ENCODE data around the gene ABCA3.
"Not testable (repeated sequence)": the region's sequence is repeated elsewhere in the genome, so short reads cannot be mapped to it uniquely, and the experiment has no call there.

The ABCA3 gene

GRCh38 chr16:2252806-2253148, 87.8 kb downstream of the ABCA3 start:
- no peak for DNase-seq

- peak; percentile 92 to 98 (median 95) for DNase-seq
Measured at GRCh38 chr16:2251296-2252111, 89.0 kb downstream of the ABCA3 start, which contains the start of gene ECI1. ECI1 (minus strand) TSS chr16:2251587; CDS start chr16:2251566, 21 bp downstream.

GRCh38 chr16:2250652-2251295, 89.8 kb downstream of the ABCA3 start:
- peak in 1 of 3 experiments; percentile 72 for DNase-seq

GRCh38 chr16:2246301-2246885, 94.1 kb downstream of the ABCA3 start:
- DNase-seq, result no peak

DNA sequence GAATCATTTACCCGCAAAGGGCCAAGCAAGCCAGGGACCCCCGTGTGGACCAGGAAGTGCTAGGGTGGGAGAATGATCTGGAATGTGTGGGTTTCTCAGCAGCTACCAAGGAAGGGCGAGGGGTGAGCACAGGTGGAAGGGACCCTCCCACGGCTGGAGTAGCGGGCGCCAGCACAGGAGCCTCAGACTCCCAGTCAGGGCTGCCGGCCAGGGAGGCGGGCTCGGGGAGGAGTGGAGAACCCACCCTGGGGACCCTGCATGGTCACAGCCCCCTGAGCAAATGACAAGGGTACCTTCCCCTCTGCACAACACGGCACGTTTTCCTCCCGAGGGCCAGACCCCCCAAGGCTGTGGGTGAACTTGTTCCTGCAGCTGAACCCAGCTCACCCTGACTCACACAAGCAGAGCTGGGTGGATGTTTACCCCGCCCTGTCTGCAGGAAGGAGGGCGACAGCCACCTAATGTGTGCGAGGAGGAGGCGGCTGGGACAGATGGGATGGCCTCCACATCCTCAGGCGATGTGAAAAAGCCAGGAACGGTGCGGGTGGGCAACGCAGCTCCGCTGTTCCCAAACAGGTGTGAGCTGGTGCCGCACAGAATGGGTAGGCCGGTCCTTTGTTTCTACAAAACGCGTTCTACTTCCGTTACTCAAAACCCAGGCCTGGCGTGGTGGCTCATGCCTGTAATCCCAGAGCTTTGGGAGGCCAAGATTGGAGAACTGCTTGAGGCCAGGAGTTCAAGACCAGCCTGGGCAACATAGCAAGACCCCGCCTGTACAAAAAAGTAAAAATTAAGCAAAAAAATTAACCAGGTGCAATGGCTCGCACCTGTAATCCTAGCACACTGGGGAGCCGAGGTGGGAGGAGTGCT, 95.4 kb downstream of the ABCA3 start:
- DNase-seq, result no peak

DNA sequence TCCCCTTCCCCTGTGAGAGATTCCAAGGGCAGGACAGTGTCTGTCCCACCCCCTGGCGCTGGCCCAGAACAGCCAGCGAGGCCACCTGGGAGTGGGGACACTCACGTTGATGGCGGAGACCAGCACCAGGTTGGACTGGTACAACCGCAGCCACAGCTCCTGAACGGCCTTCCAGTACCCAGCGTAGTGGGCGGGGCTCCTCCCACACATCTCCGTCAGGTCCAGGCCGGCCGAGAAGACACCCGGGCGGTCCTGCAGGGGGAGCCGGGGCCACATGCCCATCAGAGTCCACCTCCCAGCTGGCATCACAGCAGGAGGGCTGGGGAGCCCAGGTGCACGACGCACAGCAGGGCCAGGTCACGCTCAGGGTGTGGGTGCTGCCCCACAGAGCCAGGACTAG, 96.2 kb downstream of the ABCA3 start:
- DNase-seq, result peak in 1 of 3 experiments; percentile 29

DNA sequence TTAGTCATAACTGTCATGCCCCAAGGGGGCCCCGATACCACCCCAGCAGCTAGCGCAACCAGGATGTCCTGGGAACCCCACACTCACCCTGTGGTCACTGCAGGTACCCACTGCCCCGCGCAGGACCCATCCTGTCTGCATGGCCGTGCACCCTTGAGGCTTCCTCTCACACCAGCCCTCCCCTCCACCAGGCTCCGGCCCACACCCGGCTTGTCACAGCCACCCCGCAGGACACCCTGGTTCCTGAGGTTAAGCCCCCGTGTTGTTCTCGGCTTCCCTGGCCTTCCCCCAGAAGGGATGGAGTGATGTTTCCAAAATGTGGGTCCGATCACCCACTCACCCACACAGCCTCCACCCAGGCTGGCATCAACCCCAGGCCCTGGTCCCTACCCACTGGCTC, 96.7 kb downstream of the ABCA3 start:
- DNase-seq, result no peak

DNA sequence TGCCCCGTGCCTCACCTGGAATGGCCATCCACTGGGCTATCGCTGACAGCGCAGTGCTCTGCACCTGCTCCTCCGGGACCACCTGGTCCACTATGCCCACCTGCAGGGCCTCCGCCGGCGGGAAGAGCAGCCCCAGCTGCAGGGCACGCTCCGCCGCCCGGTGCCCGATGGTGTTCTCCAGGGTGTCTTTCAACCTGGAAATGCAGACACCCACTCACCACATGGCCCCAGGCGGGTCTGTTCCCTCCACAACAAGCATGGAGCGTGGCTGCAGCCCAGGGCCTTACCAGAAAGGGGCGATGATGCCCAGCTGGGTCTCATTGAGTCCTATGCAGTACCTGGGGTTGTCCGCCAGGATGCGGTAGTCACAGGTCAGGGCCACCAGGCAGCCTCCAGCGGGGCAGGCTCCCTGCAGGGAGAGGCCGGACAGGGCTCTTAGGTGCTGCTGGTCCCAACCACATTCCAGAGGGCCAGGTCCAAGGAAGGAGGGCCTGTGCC, 97.4 kb downstream of the ABCA3 start:
- no peak for DNase-seq

DNA sequence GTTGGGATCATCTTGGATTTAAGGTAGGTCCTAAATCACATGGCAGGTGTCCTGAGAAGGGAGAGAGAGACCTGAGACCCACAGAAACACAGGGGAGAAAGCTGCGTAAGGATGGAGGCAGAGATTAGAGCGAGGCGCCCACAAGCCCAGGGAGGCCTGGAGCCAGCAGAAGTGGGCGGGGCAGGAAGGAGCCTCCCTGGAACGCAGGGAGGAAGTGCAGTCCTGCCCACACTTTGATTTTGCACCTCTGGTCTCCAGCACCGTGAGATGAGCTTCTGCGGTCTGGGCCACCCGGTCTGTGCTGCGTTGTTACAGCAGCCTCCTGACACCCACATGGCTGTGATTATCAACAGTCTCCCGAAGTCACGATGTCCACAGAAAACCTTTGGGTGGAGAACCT, 97.9 kb downstream of the ABCA3 start:
- no peak for DNase-seq

DNA sequence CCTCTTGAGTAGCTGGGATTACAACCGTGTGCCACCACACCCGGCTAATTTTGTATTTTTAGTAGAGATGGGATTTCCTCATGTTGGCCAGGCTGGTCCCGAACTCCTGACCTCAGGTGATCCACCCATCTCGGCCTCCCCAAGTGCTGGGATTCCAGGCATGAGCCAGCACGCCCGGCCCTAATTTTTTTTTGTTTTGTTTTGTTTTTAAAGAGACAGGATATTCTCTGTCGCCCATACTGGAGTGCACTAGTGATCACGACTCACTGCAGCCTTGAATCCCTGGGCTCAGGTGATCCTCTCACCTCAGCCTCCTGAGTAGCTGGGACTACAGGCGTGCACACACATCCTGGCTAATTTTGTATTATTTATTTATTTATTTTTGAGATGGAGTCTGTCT, 100.2 kb downstream of the ABCA3 start:
- DNase-seq, result not testable (repeated sequence)

GRCh38 chr16:2238838-2239675, 101.5 kb downstream of the ABCA3 start:
- DNase-seq, result peak in 1 of 3 experiments; percentile 69

DNA sequence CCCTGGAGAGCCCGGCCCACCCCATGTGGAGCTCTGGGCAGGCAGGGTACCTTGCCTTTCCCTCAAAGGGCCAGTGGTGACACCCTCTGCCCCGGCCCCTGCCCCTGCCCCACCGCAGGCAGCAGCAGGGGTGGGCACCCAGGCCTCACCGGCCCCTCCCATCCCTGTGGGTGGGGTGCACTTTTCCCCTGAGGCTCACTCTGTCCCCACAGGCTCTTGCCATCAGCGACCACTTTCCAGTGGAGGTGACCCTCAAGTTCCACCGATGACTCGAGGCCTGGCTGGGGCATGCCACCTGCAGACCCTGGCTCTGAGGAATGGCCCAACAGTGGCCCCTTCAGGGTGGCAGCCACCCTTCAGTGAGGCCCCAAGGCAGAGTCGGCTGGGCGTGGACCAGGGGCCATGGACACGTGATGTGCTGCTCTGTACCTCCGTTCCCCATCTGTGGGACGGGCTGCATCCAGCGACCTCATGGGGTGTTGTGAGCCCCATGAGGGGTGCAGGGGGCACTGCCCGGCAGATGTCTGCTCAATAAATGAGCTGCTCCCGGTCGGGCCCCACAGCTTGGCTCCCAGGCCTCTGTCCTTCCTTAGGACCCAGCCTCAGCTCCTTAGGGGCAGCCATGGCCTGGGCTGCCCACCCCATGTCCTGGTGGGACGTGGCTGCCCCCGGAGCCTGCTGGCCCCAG, 102.2 kb downstream of the ABCA3 start:
- DNase-seq, result no peak

DNA sequence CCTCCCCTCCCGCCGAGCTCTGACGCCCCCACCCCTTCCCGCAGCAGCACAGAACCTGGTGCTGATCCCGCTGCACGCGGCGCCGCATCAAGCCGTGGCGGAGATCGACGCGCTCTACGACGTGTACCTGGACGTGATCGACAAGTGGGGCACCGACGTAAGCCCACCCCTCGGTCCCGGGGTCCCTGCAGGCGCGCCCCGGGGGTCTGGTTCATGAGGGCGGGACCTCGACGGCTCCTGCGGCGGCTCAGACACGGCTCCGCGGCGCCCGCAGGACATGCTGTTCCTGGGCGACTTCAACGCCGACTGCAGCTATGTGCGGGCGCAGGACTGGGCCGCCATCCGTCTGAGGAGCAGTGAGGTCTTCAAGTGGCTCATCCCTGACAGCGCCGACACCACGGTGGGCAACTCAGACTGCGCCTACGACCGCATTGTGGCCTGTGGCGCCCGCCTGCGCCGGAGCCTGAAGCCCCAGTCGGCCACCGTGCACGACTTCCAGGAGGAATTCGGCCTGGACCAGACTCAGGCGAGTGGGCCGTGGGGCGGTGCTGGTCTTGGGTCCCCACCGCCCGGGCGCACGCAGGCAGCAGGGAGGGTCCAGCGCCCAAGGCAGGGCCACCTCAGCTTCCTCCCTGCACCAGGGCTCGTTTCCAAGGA, 102.9 kb downstream of the ABCA3 start:
- no peak for DNase-seq

DNA sequence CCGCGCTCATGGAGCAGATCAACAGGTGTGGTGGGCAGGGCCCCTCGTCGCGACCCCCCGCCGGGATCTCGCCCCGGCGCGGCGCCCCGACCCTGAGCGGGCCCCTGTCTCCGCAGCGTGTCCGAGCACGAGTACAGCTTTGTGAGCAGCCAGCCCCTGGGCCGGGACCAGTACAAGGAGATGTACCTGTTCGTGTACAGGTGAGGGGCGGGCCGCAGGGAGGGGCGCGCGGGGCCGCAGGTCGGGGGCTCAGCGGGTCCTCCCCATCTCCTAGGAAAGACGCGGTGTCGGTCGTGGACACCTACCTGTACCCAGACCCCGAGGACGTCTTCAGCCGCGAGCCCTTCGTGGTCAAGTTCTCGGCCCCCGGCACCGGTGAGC, 103.4 kb downstream of the ABCA3 start:
- DNase-seq, result no peak

DNA sequence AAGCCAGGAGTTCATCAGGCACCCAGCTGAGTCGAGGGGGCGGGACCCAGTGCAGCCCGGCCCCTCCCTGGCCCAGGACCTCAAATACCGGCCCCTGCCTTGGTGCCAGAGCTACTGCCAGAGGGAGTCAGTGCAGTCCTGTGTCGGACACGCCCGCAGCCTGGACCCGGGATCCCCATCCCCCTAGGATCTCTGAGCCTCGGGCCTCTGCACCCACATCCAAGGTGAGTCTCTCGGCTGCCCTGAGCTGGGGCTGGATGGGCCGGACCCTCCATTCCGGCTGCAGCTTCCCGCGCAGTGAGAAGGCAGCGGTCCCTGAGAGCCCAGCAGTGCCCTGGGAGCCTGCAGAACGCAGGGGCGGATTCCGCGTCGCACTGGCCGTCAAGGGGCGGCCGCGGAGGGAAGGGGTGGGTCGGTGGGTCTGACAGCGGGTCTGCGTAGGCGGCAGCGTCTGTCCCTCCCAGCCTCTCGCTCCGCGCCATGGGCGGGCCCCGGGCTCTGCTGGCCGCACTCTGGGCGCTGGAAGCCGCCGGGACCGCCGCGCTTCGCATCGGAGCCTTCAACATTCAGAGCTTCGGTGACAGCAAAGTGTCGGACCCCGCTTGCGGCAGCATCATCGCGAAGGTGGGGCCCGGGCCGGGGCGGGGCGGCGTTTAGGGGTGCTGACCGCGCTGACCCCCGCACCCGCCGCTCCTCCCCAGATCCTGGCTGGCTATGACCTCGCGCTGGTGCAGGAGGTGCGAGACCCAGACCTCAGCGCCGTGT, 104.0 kb downstream of the ABCA3 start, which contains the start of gene DNASE1L2:
TSS of gene DNASE1L2 (plus strand) at position 108 of the 765 bp plus-strand sequence. CDS start at position 481, 373 bp downstream.
- no peak for DNase-seq

DNA sequence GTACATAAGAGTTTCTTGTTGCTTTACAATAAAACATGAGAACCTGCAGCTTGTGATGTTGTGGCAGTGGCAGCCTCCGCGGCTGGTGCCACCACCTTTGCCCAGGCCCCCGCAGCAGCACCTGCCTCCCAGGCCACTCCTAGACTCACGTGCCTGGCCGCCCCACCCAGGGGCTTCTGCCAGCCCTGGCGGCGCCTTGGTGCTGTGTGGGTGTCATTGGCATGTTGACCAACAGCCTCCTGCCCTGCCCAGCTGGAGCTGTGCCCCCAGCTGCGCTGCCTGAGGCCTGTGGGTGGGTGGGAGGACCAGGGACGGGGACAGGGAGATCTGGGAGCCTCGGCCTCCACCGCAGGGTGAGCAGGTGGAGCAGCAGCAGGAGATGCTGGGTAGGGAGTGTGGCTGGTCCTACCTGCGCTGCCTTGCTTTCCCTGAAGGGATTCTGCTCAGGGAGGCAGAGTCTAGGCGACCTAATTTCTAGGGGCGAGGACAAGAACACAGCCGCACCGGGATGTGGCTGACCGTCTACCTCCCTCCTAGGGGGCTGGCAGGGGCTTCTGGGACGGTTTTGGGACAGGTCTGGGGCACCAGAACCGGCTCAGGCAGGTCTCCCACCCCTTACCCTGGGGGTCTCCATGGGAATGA, 104.7 kb downstream of the ABCA3 start:
- DNase-seq, result peak in 1 of 3 experiments; percentile 21

- no peak for DNase-seq
Measured at GRCh38 chr16:2235234-2235651, 105.3 kb downstream of the ABCA3 start.

- DNase-seq, result no peak
Measured at GRCh38 chr16:2234813-2235170, 105.7 kb downstream of the ABCA3 start.

Measured in NCI-H1417 (cell line).